ENCODE data around the gene SLC45A2.

- TF ChIP-seq CTCF (IDR thresholded peaks at IDR 0.05) (no peak), REST (IDR thresholded peaks at IDR 0.05; ENCODE audit: insufficient read depth in 1 of 2, low read depth in 2 of 2, low read length in 1 of 2) (no peak), SIN3A (IDR thresholded peaks at IDR 0.05; ENCODE audit: borderline replicate concordance, insufficient read depth, low read depth, low read length) (no peak)
Measured at GRCh38 chr5:33937017-33937706, 47.3 kb downstream of the SLC45A2 start.

All from Panc1 (cell line).